Right forelimb (tissue), 1 donor: Measurements from ENCODE around the gene EPB41.
"Not testable (repeated sequence)": the region's sequence is repeated elsewhere in the genome, so short reads cannot be mapped to it uniquely, and the experiment has no call there.

Source experiments
- DNase-seq: peaks from one replicate; pipeline ENCODE4 v3.0.0-alpha.2; 2018

The EPB41 gene

DNA sequence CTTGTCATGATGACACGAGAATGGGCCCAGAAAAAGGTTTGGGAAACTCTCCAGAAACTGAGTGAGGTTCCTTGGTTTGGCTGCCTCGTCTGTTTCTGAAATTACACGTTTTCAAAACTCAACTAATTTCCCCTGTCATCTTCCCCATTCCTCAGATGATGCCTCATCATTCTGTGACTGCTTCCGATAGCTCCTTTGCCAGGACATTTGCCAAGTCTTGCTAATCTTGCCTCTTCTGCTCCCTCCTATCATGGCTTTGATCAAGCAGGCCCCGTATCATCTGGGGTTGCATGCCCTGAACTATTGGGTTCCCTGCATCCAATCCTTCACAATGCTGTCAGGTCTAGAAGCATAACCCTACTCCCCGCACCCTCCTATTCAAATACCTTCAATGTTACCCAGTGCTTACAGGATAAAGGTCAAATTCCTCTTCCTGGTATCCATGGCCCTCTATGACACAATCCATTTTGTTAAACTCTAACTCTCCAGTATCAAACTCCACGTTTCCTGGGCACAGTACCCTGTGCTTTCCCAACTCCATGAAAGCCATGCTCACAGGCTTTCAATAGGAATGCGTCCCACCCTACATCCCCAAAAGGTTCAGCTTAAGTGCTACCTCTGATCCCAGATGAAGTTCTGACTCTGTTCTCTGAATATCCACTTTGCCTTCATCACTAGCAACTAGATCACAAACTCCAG lies 231.5 kb downstream of the EPB41 start:
- DNase-seq, result no peak

DNA sequence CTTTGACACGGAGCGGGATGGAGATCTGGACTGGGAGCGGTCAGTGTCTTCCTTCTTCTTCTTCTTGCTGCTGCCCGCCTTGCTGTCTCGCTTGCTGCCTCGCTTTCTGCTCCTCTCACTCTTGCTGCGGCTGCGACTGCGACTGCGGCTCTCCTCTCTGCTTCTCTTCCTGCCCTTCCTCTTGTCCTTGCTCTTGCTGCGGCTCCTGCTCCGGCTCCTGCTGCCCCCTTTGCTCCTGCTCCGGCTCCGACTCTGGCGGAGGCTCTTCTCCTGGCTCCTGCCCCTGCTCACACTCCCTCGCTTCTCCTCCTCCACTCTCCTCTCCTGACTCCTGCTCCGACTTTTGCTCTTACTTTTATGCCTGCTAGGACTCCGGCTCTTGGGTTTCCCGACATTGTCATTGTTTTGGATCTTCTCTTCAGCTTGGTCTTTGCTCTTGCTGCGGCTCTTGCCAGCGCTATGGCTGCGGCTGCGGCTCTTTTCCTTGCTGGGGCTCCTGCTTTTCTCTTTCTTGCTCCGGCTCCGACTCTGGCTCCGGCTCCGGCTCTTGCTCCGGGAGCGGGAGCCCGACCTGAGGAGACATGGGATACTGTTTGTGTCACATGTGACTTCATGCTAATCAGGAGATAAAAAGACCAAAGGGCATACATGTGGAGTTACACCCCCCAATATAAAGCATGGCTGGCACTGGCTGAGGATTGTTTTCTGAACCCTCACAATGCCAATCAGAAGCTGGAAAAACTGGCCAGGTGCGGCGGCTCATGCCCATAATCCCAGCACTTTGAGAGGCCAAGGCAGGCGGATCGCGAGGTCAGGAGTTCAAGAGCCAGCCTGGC lies 234.5 kb downstream of the EPB41 start:
- DNase-seq, result no peak

DNA sequence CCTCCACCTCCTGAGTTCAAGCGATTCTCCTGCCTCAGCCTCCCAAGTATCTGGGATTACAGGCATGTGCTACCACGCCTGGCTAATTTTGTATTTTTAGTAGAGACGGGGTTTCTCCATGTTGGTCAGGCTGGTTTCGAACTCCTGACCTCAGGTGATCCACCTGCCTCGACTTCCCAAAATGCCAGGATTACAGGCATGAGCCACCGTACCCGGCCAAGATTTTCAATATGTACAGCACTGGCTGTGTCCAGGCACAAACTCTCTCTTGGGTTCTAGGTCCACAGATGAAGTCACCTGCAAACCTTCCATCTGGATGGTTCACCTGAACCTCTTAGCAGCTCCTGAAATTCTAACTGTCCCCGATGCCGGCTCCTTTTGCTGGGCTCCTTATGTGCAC lies 236.0 kb downstream of the EPB41 start:
- not testable (repeated sequence) for DNase-seq

DNA sequence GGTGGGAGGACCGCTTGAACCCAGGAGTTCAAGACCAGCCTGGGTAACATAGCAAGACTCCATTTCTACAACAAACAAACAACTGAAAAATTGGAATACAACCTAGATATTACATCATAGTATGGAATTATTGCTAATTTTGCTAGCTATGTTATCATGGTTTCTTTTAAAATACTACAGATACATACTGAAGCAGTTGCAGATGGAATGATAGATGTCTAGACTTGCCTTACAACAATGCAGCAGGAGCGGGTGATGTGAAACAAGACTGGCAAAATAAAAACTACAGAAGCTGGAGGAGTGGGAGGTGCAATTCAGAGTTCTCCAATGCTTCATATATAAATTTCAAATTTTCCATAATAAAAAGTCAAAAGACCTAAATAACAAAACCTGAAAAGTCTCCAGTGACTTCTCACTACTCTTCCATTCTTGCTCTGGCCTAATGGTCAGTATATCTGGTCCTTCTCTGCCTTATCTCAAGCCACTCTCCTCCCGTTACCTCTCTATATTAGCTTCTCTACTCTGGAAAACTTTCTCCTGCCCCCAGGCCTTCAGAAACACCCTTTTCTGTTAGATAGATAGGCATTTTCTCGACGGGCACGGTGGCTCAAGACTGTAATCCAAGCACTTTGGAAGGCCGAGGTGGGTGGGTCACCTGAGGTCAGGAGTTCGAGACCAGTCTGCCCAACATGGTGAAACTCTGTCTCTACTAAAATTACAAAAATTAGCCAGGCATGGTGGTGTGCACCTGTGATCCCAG lies 237.9 kb downstream of the EPB41 start:
- DNase-seq, result no peak

DNA sequence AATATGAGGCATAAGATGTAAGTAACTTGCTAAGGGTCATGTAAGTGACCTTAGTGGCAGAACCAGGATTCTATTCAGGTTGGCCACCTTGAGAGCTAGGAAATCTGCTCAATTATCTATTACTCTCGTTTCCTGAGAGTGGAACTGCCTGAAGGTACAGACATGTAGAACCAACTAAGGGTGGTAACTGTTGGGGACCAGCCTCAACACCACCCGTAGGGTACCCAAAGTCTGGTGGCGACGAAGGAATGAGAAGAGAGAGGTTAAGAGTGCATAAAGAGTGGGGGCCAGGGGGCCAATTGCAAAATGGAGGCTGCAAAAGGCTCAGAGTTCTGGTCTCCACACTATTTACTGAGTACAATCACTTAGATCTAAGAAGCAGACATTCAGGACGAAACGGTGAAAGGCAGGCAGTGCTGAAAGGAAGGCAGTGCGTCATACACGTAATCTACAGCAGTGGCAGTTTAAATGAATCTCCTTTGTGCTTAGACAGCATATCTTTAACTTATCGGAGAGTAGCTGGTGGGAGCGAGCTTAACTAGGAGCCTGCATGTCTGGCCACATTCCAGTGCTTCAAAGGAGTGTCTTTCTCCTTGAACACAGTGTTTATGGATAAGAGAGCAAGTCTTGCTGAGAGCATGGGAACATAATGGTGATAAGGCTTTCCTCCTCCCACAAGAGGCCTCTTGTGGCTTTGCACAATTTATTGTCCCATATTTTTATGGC lies 242.3 kb downstream of the EPB41 start:
- DNase-seq, result no peak

DNA sequence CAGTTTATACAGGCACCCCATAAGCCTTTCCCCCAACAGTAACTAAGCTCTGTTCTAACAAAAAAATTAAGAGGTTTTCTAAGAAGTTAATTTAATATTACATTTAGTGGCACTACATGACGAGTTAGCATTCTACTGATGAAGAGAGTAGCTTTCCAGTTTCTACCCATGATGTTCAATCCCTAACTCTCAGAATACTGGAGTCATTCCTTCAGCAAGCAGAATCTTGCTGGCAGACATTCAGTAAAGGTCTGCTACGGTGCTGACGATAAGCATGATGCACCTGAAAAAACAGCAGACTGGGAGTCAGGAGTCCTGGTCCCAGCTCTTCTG lies 242.9 kb downstream of the EPB41 start:
- DNase-seq, result no peak

DNA sequence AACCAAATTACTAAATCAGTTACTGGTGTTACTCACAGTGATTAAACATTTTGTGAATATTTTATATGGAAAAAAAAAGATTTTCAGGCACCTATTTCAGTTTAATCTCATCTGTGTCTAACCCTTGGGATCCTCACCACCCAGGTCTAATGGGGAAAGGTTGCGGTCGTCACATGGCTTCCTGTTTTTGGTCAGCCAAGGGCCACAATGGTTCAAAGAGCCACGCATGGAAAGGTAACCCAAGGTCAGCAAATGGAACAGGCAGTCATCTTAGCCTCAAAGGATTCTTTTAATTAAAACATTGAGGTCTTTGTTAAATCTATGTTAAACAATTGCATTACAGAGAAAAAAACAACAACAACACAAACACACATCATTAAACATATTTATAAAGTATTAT lies 245.4 kb downstream of the EPB41 start:
- DNase-seq, result no peak

DNA sequence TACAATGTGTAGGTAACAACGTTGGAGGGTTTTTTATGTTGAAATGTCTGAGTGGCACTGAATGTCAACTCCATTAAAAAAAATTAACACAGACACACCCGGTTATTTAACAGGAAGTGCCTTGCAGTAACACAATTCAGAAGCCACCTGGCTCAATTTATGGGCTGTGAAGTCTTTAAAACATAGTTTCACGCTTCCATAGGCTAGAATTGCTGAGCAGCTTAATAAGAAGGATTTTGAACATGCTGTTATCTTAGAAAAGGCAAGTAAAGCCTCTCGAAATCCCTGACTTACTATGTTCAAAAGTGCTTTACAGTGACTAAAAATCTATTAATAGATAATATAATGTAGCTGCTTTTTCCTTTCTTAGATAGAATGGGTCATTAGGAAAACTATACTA lies 247.7 kb downstream of the EPB41 start:
- no peak for DNase-seq

DNA sequence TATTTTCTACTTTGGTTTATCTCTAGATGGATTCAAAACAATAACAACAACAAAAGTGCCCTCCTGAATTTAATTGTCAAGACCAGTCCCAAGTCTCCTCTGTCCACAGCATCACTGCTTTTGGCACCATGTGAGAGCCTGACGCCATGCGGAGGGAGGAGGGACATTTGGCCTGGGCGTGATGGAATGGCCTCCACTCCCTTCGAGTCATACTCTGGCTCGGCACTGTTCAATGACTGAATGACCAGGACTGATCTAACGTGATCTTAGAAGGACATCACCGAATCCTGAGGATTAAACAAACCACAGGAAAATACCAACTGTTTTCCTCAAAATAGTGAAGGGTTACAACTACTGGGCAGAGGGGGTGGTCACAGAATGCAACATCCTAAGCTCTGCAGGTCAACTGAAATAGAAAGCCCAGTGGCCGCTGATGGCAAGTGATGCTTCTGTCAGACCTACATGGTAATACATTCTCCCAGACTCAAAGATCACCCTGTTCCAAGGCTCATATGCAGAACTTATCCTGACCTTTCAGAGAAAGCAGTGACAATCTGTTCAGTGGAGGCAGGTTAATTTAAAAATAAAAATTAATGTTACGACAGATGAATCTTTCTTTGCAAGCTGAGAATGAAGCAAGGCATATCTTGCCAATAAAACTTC lies 248.2 kb downstream of the EPB41 start:
- DNase-seq, result no peak

DNA sequence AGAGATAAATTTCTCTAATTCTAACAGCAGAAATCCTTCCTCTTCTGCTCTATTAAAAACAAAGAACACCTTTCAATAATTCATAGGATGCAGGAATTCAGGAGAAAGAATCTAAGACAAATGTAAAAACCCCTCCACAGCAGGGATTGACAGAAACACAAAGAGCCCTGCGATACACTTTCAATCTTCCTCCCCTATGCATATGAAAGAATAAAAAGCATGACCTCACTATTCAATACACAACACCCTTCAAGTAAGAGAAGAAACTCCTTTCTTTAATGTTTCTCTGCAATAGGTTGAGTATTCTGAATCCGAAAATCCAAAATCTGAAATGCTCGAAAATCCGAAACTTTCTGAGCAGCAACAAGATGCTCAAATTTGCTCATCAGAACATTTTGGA lies 250.2 kb downstream of the EPB41 start:
- DNase-seq, result no peak

DNA sequence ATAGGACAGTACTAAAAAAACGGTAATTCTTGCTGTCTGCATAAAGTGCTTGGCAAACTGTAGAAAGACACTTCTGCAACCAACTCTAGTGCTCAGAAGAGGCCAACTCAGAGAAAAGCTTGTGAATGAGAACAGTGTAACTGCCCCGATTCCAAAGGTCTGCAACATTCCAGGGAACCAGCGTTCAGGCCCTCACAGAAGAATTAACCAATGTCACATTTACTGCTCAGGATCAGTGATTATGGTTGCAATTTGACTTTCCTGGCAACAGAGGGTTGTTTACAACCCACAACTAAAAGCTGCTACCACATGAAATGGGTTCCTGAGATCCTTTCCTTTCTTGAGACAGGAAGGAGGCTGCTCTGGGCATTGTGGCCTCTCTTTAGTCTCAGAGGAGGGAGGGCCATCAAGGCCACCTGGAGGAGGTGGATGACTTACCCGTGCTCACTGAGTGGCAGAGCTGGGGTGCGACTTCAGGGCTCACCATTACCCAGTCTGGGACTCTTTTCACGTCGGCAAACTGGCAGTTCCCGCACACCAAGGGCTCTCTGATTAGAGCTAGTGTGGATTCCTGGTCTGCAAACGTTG lies 252.0 kb downstream of the EPB41 start:
- no peak for DNase-seq

DNA sequence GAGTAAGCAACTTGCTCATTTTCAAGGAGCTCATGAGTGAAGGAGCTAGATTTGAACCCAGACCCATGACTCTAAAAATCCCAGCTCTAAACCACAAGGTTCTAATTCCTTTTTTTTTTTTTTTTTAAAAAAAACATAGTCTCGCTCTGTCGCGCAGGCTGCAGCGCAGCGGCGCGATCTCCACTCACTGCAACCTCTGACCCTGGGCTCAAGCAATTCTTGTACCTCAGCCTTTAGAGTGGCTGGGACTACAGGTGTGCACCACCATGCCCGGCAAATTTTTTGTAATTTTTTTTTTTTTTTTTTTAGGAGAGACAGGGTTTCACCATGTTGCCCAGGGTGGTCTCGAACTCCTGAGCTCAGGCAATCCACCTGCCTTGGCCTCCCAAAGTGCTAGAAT lies 253.5 kb downstream of the EPB41 start:
- no peak for DNase-seq
